GM13976 (cell line): ENCODE data around the gene USH2A.

Experiments used
- DNase-seq: peaks from one replicate; pipeline ENCODE4 v3.0.0; 2012; ENCODE audit warnings: low spot score
- CTCF ChIP-seq: IDR thresholded peaks from 2 replicates; pipeline ENCODE4 v1.5.1; 2012; ENCODE audit warnings: borderline replicate concordance, mild to moderate bottlenecking; ENCODE audit not compliant: insufficient read depth; ENCODE audit errors: extremely low read depth, missing control alignments, control extremely low read depth
- in situ Hi-C: fragments of 300-500 bp; cut with MboI; formaldehyde crosslinking; loops from one replicate; pipeline ENCODE4 v1.12.0; 2022; ENCODE audit warnings: low sequenced_read_pairs, mixed read lengths, inconsistent platforms; ENCODE audit not compliant: unreplicated experiment

Gene USH2A

GRCh38 chr1:215719552-215719951, 703.7 kb downstream of the USH2A start:
- in situ Hi-C loops: no loop called here
- TF ChIP-seq CTCF: no peak
- no peak for DNase-seq

GRCh38 chr1:215718575-215719287, 704.5 kb downstream of the USH2A start:
- no peak for TF ChIP-seq CTCF
- in situ Hi-C loops: no loop called here
- DNase-seq: no peak

- in situ Hi-C loops: no loop called here
- DNase-seq: no peak
- no peak for TF ChIP-seq CTCF
Measured at GRCh38 chr1:215717677-215718426, 705.4 kb downstream of the USH2A start.

GRCh38 chr1:215710899-215711225, 712.4 kb downstream of the USH2A start:
- in situ Hi-C loops: no loop called here
- no peak for TF ChIP-seq CTCF
- DNase-seq: no peak

GRCh38 chr1:215710036-215710898, 713.0 kb downstream of the USH2A start:
- DNase-seq: peak; percentile 46
- TF ChIP-seq CTCF: peak; percentile 26
- in situ Hi-C loops: no loop called here

GRCh38 chr1:215704089-215704860, 719.0 kb downstream of the USH2A start:
- peak; percentile 13 for DNase-seq
- in situ Hi-C loops: no loop called here
- no peak for TF ChIP-seq CTCF
